Stomach smooth muscle (tissue), 2 donors: ENCODE measurements around the gene LDLRAD3.

ENCODE experiments used
- H3K27ac ChIP-seq: one replicate; pipeline ENCODE4 v1.7.0; 2013; ENCODE audit warnings: mild to moderate bottlenecking, low read length, inconsistent platforms
- H3K27me3 ChIP-seq, 2 donors: one replicate each; pipeline ENCODE4 v1.7.0; 2013; ENCODE audit warnings: low read length in 2 of 2; ENCODE audit not compliant: insufficient read depth in 2 of 2, control insufficient read depth in 1 of 2
- H3K36me3 ChIP-seq, 2 donors: one replicate each; pipeline ENCODE4 v1.7.0; 2013; ENCODE audit warnings: low read length in 2 of 2; ENCODE audit not compliant: control insufficient read depth in 2 of 2, insufficient read depth in 2 of 2
- H3K4me1 ChIP-seq: one replicate; pipeline ENCODE4 v1.7.0; 2013; ENCODE audit warnings: low read length; ENCODE audit not compliant: control insufficient read depth, insufficient read depth
- H3K4me3 ChIP-seq, 2 donors: one replicate each; pipeline ENCODE4 v1.7.0; 2013; ENCODE audit warnings: low read length in 2 of 2
- H3K9ac ChIP-seq, 2 donors: one replicate each; pipeline ENCODE4 v1.7.0; 2013; ENCODE audit warnings: low read length in 2 of 2, mild to moderate bottlenecking in 1 of 2
- H3K9me3 ChIP-seq, 2 donors: one replicate each; pipeline ENCODE4 v1.7.0; 2013; ENCODE audit warnings: low read length in 2 of 2; ENCODE audit not compliant: control insufficient read depth in 2 of 2
- donor health status: healthy.
- donor health status: Pancreatic carcinoma.

LDLRAD3 gene

DNA sequence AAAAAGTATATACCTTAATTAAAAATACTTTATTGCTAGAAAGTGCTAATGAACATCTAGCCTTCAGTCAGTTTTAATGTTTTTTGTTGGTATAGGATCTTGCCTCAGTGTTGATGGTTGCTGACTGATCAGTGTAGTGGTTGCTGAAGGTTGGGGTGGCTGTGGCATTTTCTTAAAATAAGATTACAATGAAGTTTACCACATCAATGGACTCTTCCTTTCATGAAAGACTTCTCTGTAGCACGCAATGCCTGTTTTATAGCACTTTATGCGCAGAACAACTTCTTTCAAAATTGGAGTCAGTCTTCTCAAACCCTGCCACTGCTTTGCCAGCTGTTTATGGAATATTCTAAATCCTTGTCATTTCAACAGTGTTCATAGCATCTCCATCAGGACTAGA, 50.6 kb downstream of the LDLRAD3 start:
- Histone ChIP-seq H3K27ac (no peak overlapping the region), H3K4me3 (no peak overlapping the region), H3K27me3 (no peaks in the 10 kb centered on the region), H3K4me1 (peaks cover 8% of the 10 kb centered on the region), H3K9me3 (peaks cover 0 to 5% of the 10 kb centered on the region in 2 donors), H3K36me3 (no peaks in the 10 kb centered on the region), H3K9ac (no peak overlapping the region)

GRCh38 chr11:35995681-35996271, 51.9 kb downstream of the LDLRAD3 start:
- Histone ChIP-seq H3K4me3 (no peak overlapping the region), H3K4me1 (peaks cover 8% of the 10 kb centered on the region), H3K27ac (no peak overlapping the region), H3K27me3 (no peaks in the 10 kb centered on the region), H3K9ac (no peak overlapping the region), H3K36me3 (no peaks in the 10 kb centered on the region), H3K9me3 (peaks cover 0 to 5% of the 10 kb centered on the region in 2 donors)

DNA sequence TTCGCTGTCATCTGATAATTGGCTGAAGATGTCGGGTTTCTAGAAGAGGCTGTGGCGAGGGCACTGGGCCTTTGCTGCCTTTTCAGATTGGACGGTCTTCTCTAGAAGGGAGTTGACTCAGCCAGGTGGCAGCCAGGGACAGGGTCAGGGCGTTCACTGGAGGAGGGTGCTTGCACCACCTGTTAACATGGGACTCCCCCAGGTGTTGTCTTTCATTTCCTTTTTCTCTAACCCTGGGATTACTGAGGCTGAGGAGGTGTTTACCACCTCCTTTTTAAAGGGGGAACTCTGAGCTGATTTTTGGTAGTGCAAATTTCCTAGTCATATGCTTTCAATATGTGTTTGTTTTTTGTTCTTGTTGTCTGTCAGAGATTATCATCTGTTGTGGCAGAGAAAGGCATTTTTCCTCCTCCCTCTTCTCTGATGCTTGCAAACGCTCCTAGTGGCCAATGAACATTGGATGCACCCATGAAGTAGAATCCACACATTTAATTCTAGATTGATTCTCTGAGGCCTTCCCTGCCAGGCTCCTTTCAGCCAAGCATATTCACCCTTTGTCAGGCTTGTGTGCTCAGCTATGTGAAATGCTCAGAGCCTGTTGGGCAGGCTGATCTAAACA, 54.1 kb downstream of the LDLRAD3 start:
- Histone ChIP-seq H3K27me3 (no peaks in the 10 kb centered on the region), H3K27ac (no peak overlapping the region), H3K36me3 (no peaks in the 10 kb centered on the region), H3K4me3 (no peak overlapping the region), H3K9me3 (peaks cover 0 to 5% of the 10 kb centered on the region in 2 donors), H3K4me1 (peaks cover 8% of the 10 kb centered on the region), H3K9ac (no peak overlapping the region)

- Histone ChIP-seq H3K4me3 (no peak overlapping the region), H3K9ac (no peak overlapping the region), H3K9me3 (peaks cover 0 to 5% of the 10 kb centered on the region in 2 donors), H3K36me3 (no peaks in the 10 kb centered on the region), H3K27ac (no peak overlapping the region), H3K27me3 (no peaks in the 10 kb centered on the region), H3K4me1 (peaks cover 3% of the 10 kb centered on the region)
Observed at GRCh38 chr11:35998634-35999033, 54.8 kb downstream of the LDLRAD3 start.

DNA sequence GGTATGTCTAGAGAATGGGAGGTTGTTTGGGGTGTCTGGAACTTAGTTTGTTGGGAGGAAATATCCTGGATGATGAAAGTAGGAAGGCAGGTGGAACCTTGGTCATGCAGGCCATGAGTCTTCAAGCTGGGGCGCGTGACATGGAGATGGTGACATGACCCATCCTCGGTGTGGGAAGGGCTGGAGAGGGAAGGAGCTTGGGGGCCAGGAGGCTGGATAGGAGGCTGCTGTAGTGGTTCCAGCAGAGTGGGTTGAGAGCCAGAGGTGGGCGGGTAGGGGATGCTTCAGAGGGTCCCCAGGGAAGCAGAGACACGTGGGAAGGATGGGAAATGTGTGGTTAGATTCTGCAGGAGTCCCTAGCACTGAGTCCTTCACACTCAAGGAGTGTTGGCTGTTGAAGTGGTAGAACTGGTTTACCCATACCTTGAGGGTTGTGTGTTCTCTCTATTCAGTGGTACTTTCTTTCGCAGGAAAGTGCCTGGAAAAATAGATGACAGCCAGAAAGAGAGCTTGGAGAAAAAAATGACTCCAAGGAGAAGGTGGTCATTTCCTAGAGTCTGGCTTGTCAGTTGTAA, 56.8 kb downstream of the LDLRAD3 start:
- no peak overlapping the region for H3K27ac ChIP-seq
- no peaks in the 10 kb centered on the region for H3K27me3 ChIP-seq
- H3K9me3 ChIP-seq: no peaks in the 10 kb centered on the region
- H3K36me3 ChIP-seq: no peaks in the 10 kb centered on the region
- H3K4me3 ChIP-seq: no peak overlapping the region
- H3K4me1 ChIP-seq: no peaks in the 10 kb centered on the region
- no peak overlapping the region for H3K9ac ChIP-seq

DNA sequence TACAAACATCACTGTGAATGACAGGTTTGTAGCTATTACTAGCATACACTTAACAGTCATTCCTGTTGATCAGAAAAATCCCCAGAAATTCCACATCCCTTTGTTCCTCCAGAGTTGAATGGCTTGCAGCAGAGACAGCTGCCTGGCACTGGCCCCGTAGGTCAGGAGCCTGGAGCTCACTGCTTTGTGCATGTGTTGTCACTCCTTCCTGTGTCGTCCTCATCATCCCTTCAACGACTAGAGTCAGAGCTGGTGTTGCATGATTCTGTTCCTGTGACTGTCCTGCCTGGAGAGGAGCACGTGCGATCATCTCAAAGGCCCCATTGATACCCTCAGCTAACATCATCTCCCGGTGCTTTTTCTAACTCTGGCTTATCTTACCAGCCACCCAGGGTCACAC, 58.3 kb downstream of the LDLRAD3 start:
- Histone ChIP-seq H3K36me3 (no peaks in the 10 kb centered on the region), H3K4me3 (no peak overlapping the region), H3K4me1 (no peaks in the 10 kb centered on the region), H3K9me3 (no peaks in the 10 kb centered on the region), H3K9ac (no peak overlapping the region), H3K27ac (no peak overlapping the region), H3K27me3 (no peaks in the 10 kb centered on the region)

GRCh38 chr11:36002796-36003195, 58.9 kb downstream of the LDLRAD3 start:
- Histone ChIP-seq H3K27ac (no peak overlapping the region), H3K4me1 (no peaks in the 10 kb centered on the region), H3K9ac (no peak overlapping the region), H3K9me3 (no peaks in the 10 kb centered on the region), H3K36me3 (no peaks in the 10 kb centered on the region), H3K27me3 (no peaks in the 10 kb centered on the region), H3K4me3 (no peak overlapping the region)

DNA sequence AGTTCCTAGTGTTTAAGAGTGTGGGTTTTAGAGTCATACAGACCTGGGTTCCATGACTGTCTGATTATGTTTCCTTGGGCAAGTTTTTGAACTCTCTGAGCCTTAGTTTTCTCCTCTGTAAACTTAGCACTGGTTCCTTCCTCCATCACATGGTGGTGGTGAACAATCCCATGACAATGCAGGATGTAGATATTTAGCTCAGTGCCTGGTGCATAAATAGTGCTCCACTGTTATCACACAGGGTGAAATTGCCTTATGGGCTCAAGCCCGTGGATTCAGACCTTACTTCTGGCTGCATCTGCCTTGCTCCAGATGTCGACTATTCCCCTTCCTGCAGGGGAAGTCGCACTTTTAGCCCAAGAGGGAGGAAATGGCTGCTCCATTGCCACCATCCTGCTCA, 62.7 kb downstream of the LDLRAD3 start:
- Histone ChIP-seq H3K9ac (no peak overlapping the region), H3K36me3 (no peaks in the 10 kb centered on the region), H3K9me3 (no peaks in the 10 kb centered on the region), H3K4me1 (peaks cover 5% of the 10 kb centered on the region), H3K27ac (no peak overlapping the region), H3K4me3 (no peak overlapping the region), H3K27me3 (no peaks in the 10 kb centered on the region)

DNA sequence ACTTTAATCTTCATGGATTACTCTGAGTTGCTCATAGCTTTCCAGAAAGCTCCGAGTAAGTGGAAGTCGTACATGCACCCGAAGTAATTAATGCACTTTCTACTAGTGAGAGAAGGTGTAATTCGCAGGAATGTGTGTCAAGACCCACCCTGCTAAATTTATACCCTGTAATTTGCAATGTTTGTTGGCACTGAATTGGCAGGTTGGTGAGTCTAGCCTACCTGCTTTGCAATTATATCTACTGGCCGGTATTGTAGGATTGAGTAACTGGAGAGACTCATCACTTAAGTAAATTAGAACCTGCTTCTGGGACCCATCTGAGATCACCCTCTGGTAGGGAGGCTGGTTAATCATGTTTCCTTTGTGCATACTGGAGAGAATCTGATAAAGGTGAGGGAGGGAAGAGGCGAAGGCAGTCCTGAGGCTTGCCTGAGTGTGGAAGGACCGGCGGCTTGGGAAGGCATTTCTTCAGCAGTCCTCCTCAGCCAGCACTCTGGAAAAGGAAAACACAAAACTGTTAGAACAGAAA, 63.3 kb downstream of the LDLRAD3 start:
- H3K4me3 ChIP-seq: no peak overlapping the region
- H3K9ac ChIP-seq: no peak overlapping the region
- H3K27me3 ChIP-seq: no peaks in the 10 kb centered on the region
- H3K27ac ChIP-seq: no peak overlapping the region
- peaks cover 5% of the 10 kb centered on the region for H3K4me1 ChIP-seq
- H3K9me3 ChIP-seq: no peaks in the 10 kb centered on the region
- no peaks in the 10 kb centered on the region for H3K36me3 ChIP-seq

DNA sequence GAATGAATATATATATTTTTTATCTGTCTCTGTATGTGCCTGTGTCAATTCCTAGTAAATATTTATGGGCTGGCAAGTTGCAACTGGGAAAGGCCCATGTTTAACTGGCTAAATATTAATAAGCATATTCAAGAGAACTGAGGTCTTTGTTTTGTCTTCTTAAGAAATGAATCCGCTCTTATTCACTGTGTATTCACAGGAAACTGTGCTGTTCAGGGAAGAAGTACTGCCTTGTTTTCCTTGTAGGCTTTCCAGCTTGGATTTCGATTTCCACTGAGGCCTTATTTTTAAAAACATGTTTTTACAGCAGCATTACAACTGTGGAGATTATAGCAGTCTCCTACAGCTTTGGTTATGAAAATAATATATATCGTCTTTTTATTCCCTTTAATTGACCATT, 64.7 kb downstream of the LDLRAD3 start:
- H3K9me3 ChIP-seq: no peaks in the 10 kb centered on the region
- no peak overlapping the region for H3K9ac ChIP-seq
- no peak overlapping the region for H3K4me3 ChIP-seq
- H3K4me1 ChIP-seq: peaks cover 5% of the 10 kb centered on the region
- H3K27ac ChIP-seq: no peak overlapping the region
- no peaks in the 10 kb centered on the region for H3K27me3 ChIP-seq
- H3K36me3 ChIP-seq: no peaks in the 10 kb centered on the region

DNA sequence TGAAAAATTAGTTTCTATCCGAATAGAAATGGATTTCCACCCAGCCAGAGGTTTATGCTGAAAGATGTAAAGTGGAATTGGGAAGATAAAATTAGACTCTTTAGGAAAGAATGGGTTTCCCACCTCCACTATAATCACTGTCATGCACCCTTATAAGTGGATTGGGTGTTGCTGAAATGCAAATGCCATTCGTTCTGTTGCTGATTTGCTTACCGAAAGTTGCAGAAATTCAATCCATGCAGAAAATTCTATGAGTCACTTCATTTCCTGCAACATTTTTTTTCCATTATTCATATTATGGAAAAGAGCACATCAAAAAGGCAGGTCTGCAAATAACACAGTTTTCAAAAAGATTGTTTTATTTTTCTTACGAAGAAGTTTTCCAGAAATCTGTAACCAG, 65.6 kb downstream of the LDLRAD3 start:
- no peak overlapping the region for H3K27ac ChIP-seq
- peak overlapping the region in 1 of 2 donors; percentile 0 for H3K9ac ChIP-seq
- H3K27me3 ChIP-seq: no peaks in the 10 kb centered on the region
- no peaks in the 10 kb centered on the region for H3K9me3 ChIP-seq
- no peaks in the 10 kb centered on the region for H3K36me3 ChIP-seq
- H3K4me1 ChIP-seq: peaks cover 5% of the 10 kb centered on the region
- no peak overlapping the region for H3K4me3 ChIP-seq
